Measurements from ENCODE around the gene SMIM1.

SMIM1 gene

DNA sequence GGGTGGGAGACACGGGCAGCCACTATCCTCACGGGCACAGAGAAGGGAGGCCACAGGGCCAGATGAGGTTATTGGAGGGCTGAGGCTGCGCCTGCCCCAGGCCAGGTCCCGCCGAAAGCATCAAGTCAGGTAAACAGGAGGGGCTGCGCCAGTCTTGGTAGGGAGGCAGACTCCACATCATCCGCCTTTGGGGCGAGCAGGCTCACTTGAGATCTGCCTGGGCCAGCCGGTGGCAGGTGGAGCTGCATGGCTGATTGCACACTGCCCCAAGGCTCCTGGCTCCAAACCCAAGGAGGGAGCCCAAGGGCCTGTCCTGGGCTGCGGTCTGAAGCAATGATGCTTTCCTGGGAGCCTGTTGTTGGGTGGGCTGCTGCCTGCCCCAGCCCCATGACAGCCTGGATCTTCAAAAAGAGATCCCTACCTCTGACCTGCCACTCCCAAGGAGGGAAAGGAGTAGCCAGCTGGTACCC is 4.6 kb downstream of the SMIM1 start:
- no peak for DNase-seq (ENCODE audit: low read depth)

DNA sequence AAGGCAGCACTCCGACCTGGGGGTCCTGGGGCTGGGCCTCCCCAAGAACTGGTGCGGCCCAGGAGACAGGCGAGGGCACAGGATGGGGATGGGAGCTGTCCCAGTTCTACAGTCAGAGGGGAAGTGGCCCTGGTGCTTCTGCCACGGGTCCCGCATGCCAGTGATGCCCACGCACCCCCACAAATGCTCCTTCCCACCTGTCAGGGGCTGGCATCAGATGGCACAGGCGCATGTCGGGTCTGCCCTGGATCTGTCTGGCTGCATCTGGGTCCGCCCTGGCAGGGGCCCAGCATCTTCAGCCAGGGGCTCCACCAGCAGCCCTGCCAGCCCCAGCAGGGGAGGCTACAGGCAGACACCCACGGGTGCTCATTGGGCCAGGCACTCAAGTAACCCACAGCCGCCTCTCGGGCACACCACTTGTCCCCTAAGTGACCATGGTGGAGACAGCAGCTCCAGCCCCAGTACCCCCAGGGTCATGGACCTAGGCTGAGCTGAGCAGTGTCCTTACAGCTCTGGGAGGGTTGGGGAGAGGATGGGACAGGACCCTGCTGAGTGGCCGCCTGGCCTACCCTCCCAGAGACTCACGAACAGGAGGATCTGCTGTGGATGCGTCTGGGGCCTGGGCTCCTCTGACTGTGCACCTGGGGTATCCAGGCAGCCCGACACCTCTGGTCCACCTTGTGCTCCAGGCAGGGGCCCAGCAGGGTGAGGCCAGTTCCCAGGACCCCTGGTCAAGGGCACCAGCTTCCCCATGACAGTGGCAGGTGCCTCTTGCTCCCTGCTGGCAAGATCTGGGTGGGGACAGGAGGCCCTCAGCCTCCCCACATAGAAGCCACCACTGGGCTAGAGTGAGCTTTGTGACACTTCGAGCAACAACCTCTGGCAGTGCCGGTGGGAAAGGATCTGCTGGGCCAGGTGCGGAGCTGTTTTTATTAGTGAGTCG is 5.4 kb downstream of the SMIM1 start:
- DNase-seq (ENCODE audit: low read depth), result no peak

DNA sequence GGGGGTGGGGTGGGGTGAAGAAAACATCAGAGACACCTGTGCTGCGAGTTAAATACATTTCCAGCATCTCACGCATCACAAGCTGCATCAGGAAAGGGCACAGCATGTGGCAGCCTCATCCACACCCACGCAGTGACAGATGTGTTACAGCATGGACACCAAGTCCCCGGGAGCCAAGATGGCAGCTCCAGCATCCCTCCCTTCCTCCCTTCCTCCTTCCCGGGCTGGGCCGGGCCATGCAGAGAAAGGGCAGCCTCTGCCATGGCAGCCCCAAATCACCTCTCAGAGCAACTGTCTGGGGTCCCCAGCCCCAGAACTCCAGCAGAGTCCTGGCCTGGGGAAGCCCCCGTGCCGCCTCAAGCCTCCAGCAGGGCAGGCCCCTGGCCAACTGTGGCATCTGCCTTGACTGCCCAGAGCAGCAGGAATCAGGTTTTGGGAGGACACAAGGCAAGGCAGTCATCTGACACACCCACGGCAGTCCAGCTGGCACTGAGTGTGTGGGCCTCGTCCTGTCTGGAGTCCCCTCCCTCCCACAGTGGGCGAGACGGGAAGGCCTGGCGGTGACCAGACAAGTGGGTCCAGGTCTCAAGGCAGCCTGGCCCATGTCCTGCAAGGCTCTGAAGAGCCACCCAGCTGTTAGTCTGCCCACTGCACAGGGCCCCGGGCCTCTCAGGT is 6.2 kb downstream of the SMIM1 start:
- no peak for DNase-seq (ENCODE audit: low read depth)

DNA sequence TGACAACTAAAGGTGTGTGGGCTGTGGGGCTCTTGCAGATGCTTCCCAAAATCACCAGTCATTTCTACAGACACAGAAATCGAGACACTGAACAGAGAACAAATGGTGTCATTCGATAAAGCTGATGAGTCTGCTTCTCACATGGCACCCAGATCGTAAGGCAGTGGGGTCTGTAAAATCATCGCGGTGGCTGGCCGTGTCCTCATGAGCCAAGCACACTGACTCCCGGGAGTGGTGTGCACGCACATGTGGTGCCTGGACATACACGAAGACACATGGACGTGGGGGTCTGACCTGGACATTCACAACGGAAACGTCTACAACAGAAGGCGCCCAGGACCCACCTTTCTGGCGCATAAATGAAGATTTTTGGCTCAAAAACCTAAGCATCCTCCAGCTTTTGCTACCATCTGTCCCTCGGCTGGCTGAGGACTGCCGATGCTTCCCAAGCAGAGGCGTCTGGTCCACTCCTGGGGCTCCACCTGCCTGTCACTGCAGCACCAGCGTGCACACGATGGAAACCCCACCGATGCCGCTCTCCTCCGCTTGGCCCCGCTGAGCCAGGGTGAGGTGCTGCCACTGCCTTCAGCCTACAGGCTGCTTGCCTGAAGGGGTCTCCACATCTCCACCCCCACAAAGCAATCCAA is 6.8 kb downstream of the SMIM1 start:
- no peak for DNase-seq (ENCODE audit: low read depth)

DNA sequence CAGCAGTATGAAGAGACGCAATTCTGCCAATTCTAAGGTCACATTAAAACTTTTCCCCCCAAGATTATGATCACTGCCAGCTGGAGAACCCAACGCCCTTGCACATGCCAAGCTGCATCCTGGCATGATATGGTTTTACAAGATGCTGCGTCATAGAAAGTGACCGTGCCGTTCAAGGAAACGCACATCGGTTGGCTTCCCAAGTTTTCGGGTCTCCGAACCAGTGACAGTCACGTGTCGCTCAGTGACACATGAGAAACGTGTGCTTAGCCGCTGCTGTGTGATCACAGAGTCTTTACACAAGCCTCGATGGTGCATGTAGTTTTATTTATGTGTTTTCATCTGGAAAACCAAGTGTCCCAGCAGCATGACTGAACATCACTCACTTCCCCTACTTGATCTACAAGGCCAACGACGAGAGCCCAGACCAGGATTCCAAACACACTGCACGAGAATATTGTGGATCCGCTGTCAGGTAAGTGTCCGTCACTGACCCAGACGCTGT is 7.4 kb downstream of the SMIM1 start:
- no peak for DNase-seq (ENCODE audit: low read depth)

DNA sequence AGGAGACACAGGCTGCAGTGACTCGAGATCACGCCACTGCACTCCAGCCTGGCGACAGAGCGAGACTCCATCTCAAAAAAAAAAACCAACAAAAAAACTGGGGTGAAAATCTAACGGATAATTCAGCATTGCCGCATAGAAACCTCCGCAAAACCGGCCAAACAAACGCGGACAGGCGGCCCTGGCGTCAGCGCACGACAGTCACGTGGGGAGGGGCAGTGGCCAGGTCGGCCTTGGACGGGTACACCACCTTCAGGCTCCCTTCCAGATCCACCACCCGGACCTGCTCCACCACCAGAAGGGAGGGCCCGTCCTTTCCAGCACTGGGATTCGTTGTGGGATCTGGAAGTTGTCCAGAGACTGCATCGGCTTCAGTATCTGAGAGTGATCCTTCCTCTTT is 8.4 kb downstream of the SMIM1 start:
- DNase-seq (ENCODE audit: low read depth), result no peak

DNA sequence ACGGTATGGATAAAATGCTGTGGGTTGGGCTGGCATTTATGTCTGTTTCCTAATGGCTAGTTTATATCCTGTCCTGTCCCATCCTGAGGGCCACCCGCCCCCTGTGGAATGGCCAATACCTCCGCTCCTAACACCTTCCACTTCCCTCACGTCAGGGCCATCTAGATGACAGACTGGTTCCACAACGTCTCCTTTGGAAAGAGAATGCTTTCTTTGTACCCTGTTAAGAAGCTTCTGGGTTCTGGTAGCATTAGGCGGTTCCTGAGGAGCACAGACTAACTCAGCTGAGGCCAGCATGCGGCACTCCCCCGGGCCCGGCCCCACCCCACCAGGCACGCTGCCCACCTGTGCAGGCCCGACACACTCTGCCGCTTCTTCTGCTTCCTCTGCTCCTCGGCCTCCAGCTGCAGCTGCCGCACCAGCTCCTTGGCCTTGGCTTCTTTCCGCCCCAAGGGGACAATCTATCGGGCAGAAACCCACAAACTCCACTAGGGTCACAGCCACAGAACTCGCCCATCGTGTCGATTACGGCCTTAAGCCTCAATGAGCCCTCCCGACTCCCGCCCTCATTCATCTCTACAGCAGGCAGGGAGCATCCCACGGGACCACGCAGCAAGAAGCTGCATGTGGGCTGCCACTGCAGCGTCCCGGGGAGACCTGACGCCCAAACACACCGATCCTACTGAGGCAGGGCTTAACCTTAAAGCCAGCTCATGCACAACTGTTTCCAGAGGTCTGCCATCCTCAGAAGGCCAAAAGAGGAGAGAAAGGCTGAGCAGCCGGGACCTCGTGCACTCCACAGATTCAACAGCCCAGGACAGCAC is 11.3 kb downstream of the SMIM1 start:
- no peak for DNase-seq (ENCODE audit: low read depth)

DNA sequence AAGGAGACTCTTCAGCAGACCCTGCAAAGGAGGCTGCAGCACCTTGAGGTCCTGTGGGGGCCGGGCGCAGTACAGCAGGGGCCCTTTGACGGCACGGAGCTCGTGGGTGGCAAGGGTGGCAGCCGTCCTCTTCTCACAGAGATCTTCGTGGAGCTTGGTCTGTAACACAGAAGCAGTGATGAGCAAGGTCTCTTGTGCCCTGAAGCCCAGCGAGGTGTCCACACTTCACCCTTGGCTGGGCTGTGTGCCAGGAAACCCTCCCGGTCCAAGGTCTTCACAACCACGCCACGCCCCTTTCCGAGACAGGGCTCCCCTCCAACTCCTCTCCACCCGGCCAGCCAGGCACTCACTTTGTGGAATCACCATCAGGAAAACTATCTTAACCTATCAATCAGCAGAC is 12.5 kb downstream of the SMIM1 start:
- no peak for DNase-seq (ENCODE audit: low read depth)

DNA sequence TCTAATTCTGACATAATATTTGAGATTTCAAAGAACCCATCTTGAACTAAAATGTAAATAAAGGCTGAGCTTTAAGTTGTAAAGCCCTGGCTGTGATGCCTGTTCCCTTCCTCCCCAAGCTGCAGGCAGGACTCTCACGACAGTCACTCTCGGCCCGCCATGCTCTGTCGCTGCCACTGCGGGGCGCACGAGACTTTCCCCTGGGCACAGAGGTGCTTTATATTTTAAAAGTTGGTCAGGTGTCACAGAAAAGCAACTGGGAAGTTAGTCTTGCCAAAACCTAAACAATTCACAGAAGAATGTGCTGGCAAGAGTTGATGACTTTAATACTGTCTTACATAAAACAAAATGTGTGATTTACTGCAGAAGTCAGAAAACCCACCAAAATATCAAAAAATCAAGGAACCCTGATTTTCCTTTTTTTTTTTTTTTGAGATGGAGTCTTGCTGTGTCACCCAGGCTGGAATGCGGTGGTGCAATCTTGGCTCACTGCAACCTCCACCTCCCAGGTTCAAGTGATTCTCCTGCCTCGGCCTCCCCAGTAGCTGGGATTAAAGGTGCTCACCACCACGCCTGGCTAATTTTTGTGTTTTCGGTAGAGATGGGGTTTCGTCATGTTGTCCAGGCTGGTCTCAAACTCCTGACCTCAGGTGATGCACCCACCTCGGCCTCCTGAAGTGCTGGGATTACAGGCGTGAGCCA is 13.1 kb downstream of the SMIM1 start:
- no peak for DNase-seq (ENCODE audit: low read depth)

DNA sequence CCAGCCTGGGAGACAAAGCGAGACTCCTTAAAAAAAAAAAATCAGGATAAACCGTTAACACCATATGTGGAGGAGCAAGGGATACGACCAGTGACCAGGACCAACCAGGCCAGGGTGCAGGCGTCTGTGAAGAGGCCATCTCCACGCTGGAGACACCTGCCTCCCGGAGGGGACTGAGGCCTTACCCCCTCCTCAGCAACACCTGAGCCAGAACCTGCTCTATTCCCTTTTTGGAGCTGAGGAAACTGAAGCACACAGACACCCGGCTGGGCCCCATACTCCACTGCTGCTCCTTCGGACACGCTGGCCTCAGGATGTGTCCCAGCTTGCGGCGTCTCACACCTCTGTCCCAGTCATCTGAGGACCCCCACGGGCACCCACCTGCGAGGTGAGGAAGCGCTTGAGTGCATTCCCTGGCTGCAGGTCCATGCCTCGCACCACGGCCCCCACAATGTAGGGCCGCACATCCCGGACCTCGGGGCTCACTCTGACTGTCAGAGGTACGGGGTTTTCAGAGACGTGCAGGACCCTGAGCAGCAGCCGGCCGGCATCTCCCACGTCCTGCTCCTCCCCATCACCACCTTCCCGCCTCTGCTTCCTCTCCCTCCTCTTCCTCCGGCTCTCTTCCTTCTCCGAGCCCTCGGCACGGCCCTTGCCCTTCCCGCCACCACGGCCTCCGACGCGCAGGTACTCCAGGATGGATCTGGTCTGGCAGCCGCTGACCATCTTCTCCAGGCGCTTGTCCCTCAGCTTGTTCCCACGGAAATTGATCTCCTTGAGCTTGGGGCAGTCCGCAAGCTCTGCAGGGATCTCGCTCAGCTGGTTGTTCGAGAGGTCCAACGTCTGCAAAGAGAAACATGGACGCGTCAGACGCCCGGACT is 14.2 kb downstream of the SMIM1 start:
- no peak for DNase-seq (ENCODE audit: low read depth)

DNA sequence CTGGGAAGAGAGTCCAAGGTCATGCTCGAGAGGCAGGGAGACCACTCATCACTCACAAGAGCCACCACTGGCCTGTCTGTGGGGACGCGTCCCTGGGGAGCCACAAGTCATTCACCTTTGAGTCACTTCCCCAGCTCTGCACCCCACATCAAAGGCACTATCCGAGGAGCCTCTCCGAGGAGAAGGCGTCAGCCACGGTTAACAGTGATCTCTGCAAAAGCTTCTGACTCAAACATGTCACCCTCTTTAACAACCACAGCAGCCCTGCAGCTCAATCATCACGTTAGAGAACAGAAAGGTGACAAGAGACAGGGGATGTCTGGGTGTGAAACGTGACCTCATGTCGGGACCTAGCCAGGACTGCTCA is 14.8 kb downstream of the SMIM1 start:
- DNase-seq (ENCODE audit: low read depth), result no peak

DNA sequence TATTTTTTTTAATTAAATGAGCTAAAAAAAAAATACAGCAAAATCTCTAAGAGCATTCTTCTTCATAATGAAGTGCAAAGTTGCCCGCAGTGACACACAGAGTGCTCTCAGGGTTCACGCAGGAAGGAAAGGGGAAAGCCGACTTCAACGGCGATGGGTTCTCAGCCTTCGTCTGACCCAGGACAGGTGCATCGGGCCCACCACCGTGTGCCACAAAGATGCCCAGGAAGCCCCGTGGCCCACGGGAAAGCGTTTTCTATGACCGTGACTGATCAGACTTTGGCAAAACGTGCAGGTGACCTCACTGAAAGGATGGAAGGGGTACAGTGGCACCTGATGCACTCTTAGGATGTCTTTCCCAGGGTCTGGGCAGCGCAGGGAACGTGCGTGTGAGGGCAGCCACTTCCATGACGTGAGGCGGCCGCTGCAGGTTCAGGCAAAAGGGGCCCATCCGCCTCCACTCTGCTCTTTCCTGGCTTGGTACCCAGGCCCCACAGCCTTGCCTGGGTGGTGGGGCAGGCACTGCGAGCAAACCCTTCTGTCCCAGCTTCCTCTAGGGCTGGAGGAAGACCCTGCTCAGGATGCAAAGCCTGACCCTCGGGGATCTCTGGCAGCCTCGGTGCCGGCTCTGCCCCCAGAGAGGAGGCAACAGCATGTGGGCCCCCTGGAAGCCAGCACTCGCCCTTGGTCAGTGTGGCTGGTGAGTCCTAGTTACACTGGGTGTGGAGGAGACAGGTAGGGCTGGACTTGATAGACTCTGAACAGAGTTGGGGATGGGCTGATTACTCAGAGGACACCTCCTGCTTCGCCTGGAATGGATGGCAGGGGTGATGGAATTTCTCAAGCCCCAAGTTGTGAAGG is 15.4 kb downstream of the SMIM1 start:
- no peak for DNase-seq (ENCODE audit: low read depth)

DNA sequence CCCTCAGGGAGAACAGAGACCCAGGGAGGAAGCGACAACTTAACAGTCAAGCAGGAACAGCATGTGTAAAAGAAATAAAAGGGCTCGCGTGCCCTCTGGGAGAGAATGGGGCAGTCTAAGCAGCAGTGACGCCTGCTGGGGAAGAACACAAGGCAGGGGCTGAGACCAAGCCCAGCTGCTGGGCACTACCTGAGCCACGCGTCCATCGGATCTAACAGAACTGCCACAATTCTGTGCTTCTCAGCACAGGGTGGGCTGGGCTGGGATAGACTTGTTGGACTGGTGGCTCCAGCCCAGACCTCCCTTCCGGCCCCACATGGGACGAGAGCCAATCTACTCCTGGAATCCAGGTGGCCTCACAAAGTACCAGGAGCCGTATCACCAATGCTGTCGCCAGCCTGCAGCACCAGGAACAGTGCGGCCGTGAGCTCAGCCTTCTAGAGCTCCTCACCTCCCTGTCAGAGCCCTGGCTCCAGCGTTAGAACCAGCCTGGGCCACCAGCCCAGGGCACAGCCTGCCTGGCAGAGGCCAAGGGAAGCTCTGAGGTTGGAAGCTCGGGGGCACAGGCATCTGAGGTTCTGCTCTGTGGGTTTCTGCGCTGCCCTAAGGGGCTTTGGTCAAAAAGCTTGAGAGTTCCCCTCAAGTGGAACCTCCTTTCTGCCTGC is 16.3 kb downstream of the SMIM1 start:
- no peak for DNase-seq (ENCODE audit: low read depth)

DNA sequence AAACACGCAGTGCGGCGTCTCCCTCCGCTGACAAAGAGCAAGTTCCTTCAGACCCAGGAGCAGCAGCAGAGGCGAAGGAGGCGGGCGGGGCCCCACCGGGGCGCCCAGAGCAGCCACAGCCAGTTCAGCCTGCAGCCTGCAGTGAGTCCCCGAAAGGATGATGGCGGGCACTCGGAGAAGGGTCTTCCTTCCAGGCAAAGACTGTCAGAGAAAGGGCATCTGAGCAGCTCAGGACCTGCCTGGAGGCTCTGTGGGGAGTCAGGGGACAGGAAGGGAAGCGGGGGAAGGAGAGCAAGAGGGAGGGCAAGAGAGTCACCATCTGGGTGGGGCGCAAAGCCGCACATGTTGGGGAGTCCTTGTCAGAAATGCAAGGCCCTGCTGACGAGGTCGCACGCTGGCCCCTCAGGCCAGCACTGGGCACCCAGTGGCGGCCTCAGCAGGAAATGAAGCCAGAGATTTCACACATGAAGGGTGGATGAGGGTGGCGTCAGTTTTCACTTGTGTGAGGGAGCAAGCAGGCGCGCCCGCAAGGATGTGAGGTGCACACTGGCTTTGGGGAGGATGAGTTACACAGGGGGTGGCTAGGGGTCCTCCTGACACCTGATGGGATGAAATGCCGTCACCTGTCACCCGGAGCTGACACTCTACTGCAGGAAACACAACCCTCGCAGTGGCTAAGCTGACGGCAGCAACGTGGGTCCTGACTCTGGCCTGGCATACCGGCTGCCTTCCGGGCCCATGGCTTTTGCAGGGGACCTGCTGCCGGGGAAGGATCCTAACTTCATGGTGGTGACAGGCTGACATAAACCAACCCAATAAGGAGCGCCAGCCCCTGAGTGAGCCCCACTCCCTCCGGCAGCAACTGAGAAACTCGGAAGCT is 17.1 kb downstream of the SMIM1 start:
- DNase-seq (ENCODE audit: low read depth), result no peak

DNA sequence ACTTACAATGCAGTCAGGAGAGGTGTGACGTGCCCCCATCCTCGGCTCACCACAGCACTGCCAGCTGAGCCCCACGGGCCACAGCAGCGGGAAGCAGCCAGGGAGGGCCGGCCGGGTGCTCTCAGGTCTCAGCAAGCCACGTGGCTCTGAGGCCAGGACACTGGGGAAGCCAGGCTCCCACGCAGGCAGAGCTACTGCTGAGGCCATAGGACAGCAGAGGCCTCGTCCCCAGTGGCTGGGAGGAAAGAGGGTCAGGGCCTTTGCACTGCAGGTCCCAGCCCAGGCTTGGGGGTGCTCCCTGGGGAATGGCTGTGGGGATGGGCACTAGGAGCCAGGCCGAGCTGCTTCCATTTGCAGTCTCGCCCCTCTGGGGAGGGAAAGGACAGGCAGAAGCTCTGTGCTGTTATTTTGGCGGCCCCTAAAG is 18.0 kb downstream of the SMIM1 start:
- no peak for DNase-seq (ENCODE audit: low read depth)

DNA sequence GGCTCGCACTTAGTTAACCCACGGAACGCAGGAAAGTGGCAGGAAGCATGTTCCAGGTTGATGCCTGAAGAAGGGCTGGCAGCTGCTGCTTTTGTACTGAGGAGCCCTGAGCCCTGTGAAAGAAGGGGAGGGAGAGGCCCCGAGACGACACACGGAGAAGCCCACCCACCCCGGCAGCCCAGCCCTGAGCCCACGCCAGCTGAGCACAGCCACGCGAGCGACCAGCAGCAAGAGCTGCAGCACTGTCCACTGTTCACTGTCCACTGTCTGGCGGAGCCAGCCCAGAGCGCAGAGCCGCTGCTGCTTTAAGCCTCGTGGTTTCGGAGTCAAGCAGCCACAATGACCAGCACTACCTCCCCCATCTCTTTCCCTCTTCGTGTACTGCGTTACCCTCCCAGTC is 18.4 kb downstream of the SMIM1 start:
- no peak for DNase-seq (ENCODE audit: low read depth)

DNA sequence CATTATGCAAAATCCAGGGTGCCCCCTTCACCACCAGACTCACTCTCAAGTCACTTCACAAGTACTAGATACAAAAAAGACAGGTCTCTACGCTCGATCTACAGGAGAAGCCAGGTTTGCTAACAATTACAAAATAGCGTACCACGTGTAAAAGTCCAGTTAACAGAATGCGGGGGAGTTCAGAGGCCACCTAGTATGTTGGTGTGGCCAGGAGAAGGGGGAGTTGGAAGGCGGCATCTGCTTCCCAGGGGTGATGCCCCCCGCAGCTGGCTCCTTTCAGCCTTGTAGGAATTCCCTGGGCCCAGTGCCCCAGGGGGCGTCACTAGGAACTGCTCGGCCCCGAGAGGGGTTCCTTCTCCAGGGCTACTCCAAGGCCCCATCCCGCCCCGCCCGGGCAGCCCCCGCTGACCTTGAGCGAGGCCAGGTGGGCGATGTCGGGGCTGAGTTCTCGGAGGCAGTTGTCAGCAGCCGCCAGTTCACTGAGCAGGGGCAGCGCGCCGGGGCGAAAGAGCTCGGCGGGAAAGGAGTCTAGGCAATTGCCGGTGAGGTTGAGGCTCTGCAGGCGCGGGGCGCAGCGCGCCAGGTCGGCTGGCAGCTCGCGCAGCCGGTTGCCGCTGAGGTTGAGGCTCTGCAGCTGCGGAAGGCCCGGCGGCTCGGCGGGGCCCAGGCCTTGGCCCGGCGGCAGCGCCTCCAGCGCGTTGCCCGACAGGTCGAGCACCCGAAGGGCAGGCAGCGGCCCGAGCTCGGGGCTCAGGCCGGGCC is 23.1 kb downstream of the SMIM1 start:
- no peak for DNase-seq (ENCODE audit: low read depth)

All from activated T-helper 1 cell treated with Interleukin-2 at 50 U/mL for 16 hours (primary cell).